Measurements from ENCODE around the gene GAS6.
"Not testable (repeated sequence)": the region's sequence is repeated elsewhere in the genome, so short reads cannot be mapped to it uniquely, and the experiment has no call there.

The GAS6 gene

GRCh38 chr13:113804017-113804702, 59.7 kb downstream of the GAS6 start:
- DNase-seq: no peak

DNA sequence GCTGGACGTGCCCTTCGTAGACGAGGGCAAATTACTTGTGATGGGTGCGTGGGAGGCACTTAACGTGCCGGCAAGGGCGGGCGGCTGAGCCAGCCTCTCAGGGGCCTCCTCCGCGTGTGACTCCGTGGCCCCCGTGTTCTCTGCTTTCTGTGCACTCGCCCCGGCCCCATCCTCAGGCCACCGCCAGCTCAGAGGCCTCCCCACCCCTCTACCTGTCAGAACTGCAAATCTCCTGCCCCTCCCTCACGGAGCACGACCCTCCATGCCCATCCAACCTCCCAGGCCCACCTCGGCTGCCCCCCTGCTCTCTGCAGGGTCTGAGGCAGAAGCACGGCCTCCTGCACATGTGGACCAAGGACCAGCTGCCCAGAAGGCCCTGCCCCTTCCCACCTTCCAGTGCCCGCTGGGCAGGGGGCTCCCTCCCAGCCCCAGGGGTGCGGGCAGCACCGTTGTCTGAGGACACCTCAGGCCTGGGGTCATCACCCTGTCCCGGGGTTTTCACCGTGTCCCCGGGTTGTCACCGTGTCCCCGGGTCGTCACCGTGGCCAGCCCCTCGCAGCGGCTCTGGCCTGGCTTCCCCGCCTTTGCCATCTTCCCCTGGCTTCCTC, 60.4 kb downstream of the GAS6 start:
- no peak for DNase-seq

DNA sequence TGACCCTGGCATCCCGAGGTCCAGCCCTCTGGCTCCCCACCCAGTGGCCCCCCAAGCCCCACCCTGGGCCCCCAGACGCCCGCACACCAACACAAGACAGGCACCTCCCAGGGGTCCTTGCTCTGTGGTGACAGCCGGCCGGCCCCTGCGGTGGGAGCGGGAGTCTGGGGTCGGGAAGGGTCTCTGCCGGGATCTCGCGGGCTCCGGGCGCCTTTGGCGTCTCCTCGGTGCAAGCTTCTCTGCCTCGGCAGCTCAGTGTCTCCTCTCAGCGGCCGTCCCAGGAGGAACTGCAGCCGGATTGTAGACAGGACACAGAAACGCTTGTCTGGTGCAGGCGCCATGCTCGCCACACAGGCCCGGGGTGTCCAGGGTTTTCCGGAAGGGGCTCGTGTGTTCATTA, 61.1 kb downstream of the GAS6 start:
- DNase-seq: no peak

DNA sequence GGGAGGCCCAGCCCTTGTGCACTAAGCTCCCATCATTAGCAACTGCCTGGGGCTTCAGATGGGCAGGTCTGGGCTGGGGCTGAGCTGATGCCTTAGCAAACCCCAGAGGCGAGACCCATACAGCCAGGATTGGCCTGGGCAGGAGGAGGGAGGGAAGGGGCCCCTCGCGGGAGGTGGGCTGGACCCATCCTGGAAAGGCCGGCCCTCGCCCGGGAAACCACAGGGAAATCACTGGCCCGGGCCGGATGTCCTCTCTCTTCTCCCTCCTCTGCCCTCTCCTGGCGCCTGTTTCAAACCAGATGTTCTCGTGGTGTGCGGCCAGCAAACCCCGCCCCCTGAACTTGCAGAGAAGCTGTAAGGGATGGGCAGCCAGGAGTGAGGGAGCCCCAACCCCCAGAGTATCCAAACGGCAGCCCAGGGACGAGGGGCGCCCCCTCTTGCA, 61.8 kb downstream of the GAS6 start:
- no peak for DNase-seq

- DNase-seq: no peak
Observed at GRCh38 chr13:113801289-113801961, 62.5 kb downstream of the GAS6 start.

DNA sequence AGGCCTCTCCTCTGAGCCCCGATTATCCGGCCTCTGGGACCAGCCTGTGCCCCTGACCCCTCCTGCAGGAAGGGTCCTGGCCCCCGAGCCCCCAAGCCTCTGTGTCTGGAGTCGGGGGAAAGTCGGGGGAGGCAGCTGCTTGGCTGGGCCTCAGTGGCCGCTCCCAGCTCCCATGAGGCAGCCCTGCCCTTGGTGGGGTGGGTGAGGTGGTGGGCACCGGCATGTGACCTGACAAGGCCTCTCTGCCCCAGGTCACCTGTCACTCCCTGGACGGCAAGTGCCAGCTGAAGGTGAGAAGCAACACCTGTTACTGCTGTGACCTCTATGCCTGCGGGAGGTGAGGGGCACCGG, 63.3 kb downstream of the GAS6 start:
- DNase-seq: no peak

GRCh38 chr13:113798200-113798811, 65.6 kb downstream of the GAS6 start:
- no peak for DNase-seq

DNA sequence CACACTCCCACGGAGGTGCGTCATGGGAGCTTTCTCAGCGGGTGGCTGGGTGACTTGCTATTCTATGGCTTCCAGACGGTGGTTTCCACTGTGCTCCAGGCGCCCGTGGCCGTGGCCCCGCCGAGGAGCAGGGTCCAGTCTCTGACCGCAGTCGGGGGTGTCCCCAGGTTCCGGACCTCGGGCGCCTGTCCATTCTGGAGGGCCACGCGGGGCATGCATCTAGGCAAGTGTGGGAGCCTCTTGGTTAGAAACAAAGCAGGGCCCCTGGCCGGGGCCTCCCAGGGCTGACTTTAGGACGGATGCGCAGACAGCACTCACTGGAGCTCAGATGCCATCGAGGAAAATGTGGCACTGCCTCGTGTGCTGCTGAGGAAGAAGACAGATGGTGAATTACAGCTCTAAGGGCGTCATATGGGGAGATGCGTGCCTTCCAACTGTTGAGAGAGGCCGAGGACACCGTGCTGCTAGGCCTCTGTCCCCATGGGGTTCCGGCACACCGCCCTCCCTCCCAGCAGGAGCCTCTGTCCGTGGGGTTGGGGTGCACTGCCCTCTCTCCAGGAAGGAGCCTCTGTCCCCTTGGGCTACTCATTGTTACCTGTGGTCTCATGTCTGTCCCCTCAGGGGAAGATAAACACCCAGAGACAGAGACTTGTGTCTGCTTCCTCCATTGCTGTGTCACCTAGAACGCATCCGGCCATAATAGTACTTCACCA, 66.8 kb downstream of the GAS6 start:
- no peak for DNase-seq

DNA sequence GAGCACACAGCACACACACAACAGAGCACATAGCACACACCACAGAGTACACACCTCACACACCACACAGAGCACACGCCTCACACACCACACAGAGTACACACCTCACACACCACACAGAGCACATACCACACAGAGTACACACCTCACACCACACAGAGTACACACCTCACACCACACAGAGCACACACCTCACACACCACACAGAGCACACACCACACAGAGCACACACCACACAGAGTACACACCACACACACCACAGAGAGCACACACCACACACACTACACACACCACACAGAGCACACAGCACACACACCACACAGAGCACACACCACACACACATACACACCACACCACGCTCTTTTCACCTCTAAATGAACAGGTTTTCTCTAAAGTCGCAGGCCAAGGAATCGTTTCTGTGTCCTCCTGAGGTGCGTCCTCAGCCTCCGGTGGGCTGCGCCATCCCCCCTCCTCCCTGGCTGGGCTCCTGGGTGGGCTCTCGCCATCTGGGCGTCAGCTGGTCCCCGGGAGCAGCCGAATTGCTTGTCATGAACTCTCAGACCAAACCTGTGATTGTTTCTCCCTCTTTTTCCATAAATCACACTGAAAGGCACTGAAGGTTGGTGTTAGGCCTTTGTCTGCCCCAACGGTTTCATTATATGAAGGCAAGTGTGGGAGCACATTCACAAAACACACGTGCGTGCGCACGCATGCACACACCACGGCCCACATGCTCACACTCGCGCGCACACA, 67.5 kb downstream of the GAS6 start:
- DNase-seq: no peak

DNA sequence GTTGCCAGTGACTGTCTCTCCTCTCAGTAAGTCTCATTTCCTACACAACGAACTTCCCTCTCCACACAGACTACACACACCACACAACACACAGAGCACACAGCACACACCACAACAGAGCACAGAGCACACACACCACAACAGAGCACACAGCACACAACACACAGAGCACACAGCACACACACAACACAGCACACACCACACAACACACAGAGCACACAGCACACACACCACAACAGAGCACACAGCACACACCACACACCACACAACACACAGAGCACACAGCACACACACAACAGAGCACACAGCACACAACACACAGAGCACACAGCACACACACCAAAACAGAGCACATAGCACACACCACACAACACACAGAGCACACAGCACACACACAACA, 68.5 kb downstream of the GAS6 start:
- not testable (repeated sequence) for DNase-seq

GRCh38 chr13:113794764-113795173, 69.1 kb downstream of the GAS6 start:
- DNase-seq: no peak

- DNase-seq: no peak
Observed at GRCh38 chr13:113794086-113794485, 69.8 kb downstream of the GAS6 start.

DNA sequence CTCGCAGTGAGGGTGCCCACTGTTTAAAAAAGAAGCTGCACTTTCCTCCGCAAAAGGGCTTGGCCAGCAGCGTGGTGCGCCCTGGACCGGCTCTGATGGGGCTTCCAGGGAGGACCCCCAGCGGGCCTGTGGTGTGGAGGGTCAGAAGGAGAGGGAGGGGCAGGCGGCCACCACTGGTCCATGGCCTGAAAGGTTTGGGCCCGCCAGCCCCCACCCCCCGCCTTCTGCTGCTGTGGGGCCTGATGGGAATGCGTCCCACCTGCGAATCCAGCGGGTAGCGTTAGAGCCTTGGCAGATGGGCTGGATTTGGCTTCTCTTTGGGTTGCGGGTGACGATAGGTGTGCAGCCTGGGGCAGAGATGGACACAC, 70.2 kb downstream of the GAS6 start:
- no peak for DNase-seq

- DNase-seq: no peak
Observed at GRCh38 chr13:113792886-113793717, 70.8 kb downstream of the GAS6 start.

- DNase-seq: no peak
Observed at GRCh38 chr13:113792236-113792770, 71.6 kb downstream of the GAS6 start.

- no peak for DNase-seq
Observed at GRCh38 chr13:113791761-113792160, 72.1 kb downstream of the GAS6 start.

DNA sequence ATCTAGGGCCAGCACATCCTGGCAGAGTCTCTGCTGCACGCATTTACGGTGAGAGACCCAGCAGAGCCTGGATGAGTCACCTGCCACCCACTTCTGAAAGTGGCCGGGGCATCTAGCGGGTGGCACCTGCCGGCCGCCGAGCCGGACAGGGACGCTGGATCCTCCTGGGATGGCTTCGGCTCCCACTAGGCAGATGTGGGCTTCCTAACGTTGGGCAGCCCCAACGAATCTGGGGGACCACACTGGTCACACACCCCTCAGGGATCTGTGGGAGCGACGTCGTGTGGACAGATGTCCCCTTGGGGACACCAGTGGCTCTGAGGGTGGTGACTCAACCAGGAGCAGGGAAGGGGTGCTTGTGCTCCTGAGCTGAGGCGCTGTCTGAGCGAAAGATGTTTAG, 72.7 kb downstream of the GAS6 start:
- no peak for DNase-seq

GRCh38 chr13:113789931-113790330, 73.9 kb downstream of the GAS6 start:
- DNase-seq: not testable (repeated sequence)

DNA sequence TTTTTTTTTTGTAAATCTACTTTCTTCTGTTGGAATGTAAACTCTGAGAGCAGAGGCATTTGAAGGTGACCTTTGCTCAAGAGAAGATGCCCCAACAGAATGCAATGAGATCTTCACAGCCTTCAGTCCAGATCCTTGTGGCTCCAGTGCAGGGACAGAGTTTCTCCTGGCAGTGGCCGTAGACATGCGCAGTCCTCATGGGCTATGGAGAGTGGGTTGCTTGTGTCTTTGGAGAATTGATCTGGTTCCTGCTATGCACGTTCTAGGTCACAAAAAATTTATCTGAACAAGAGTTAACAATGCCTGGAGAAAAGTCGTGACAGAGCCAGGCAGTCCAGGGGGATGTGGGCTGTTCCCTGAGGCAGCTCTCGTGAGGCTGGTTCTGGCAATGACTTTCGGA, 74.7 kb downstream of the GAS6 start:
- no peak for DNase-seq

GRCh38 chr13:113788413-113789135, 75.3 kb downstream of the GAS6 start:
- DNase-seq: no peak

DNA sequence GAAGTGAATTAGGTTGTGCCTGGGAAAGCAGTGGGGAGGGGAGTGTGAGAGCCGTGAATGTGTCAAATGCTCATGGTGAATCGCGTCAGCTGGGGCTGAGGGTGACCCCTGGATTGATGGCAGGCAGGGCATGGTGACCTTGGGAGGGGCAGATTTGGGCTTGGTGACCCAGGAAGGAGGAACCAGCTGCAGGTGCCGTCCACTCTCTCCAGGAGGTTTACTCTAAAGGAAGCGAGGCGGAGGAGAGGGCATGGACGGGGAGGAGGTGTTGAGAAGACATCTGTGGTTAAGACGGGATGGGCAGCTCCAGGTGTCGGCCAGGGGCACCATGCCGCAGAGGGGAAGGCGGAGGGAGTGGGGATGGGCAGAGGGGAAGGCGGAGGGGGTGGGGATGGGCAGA, 76.2 kb downstream of the GAS6 start:
- DNase-seq: no peak
